HepG2 (cell line): ENCODE data around the gene GP1BA. TPM values are rescaled to one million over a fixed set of nuclear protein-coding genes. Genes with fewer than 3 reads are reported as not detected.

Experiments
- ASH2L ChIP-seq: fragments of 300-600, 200-600 bp; sonication (generic); IDR thresholded peaks from 2 replicates; pipeline ENCODE4 v1.7.0; 2017; ENCODE audit warnings: low read depth, mild to moderate bottlenecking, moderate library complexity, mixed read lengths, low read length; ENCODE audit not compliant: insufficient read length
- GATA4 ChIP-seq: sonication (generic); IDR thresholded peaks from 2 replicates; pipeline ENCODE4 v1.6.1; 2016; ENCODE audit warnings: antibody characterized with exemption, low read depth, borderline replicate concordance
- KLF15 ChIP-seq: sonication (generic); formaldehyde crosslinking; IDR thresholded peaks from 2 replicates; pipeline ENCODE4 v1.8.1; 2023; ENCODE audit warnings: borderline replicate concordance, mild to moderate bottlenecking, inconsistent platforms, missing genetic modification reagents, mixed read lengths
- NFIC ChIP-seq: IDR thresholded peaks from 2 replicates; pipeline ENCODE4 v1.6.1; 2012; ENCODE audit warnings: mild to moderate bottlenecking, low read length, inconsistent platforms
- PRMT3 ChIP-seq: sonication (generic); formaldehyde crosslinking; IDR thresholded peaks from 2 replicates; pipeline ENCODE4 v1.8.1; 2022; ENCODE audit warnings: low read depth, mild to moderate bottlenecking, moderate library complexity, missing genetic modification reagents, borderline replicate concordance
- REPIN1 ChIP-seq: sonication (generic); formaldehyde crosslinking; IDR thresholded peaks from 2 replicates; pipeline ENCODE4 v1.8.0; 2022; ENCODE audit warnings: missing genetic modification reagents, low read depth, mild to moderate bottlenecking, borderline replicate concordance
- SNAI1 ChIP-seq: sonication (generic); formaldehyde crosslinking; IDR thresholded peaks from 2 replicates; pipeline ENCODE4 v1.5.0; 2020; ENCODE audit warnings: mild to moderate bottlenecking, missing genetic modification reagents, borderline replicate concordance
- ZFP36L2 ChIP-seq: sonication (generic); formaldehyde crosslinking; IDR thresholded peaks from 2 replicates; pipeline ENCODE4 v1.4.0; 2020; ENCODE audit warnings: missing genetic modification reagents
- ZFX ChIP-seq: sonication (generic); formaldehyde crosslinking; IDR thresholded peaks from 2 replicates; pipeline ENCODE4 v1.4.0; 2020; ENCODE audit warnings: mild to moderate bottlenecking, low read depth, missing genetic modification reagents, moderate library complexity
- ZNF547 ChIP-seq: sonication (generic); formaldehyde crosslinking; IDR thresholded peaks from 2 replicates; pipeline ENCODE4 v1.5.1; 2020; ENCODE audit warnings: mild to moderate bottlenecking, missing genetic modification reagents
- ZNF720 ChIP-seq: sonication (generic); formaldehyde crosslinking; IDR thresholded peaks from 2 replicates; pipeline ENCODE4 v1.4.0; 2020; ENCODE audit warnings: missing genetic modification reagents
- polyA plus RNA-seq, 8 experiments: library from polyadenylated mRNA; depleted of rRNA in 3 of 8; stranded (reverse) in 7 of 8; unstranded in 1 of 8; fragments of >200 nt; fragmentation: Illumina TruSeq in 4 of 8; extraction: Trizol in 4 of 8; gene quantifications; 2 replicates each; pipeline versions ENCODE4 v1.2.1 to v1.2.3, GENCODE V29; 2011 to 2016; ENCODE audit warnings: low read depth in 4 of 8, missing spikeins in 1 of 8, mixed read lengths in 1 of 8; ENCODE audit not compliant: insufficient read depth in 1 of 8
- total RNA-seq, 5 experiments: library from RNA; depleted of rRNA; stranded (reverse); fragments of >200 nt; fragmentation: Illumina TruSeq; extraction: Trizol; gene quantifications; 2 replicates each; pipeline ENCODE4 v1.2.3, GENCODE V29; 2016; ENCODE audit warnings: low read depth in 1 of 5
- TF ChIP-seq, protein P1 (sequence below): sonication (generic); formaldehyde crosslinking; IDR thresholded peaks from 2 replicates; pipeline ENCODE4 v1.5.0; 2020; ENCODE audit warnings: missing genetic modification reagents, mild to moderate bottlenecking, borderline replicate concordance
- TF ChIP-seq, protein P2 (sequence below): sonication (generic); formaldehyde crosslinking; IDR thresholded peaks from 2 replicates; pipeline ENCODE4 v1.8.0; 2022; ENCODE audit warnings: mild to moderate bottlenecking, missing genetic modification reagents; ENCODE audit not compliant: insufficient replicate concordance
- TF ChIP-seq, protein P3 (sequence below): sonication (generic); formaldehyde crosslinking; IDR thresholded peaks from 2 replicates; pipeline ENCODE4 v1.4.0; 2020; ENCODE audit warnings: missing genetic modification reagents
- TF ChIP-seq, protein P4 (sequence below): sonication (generic); formaldehyde crosslinking; IDR thresholded peaks from 2 replicates; pipeline ENCODE4 v1.5.1; 2020; ENCODE audit warnings: missing genetic modification reagents, mild to moderate bottlenecking, borderline replicate concordance
- TF ChIP-seq, protein P5 (sequence below): sonication (generic); formaldehyde crosslinking; IDR thresholded peaks from 2 replicates; pipeline ENCODE4 v1.9.0; 2021; ENCODE audit warnings: missing genetic modification reagents, borderline replicate concordance
- TF ChIP-seq, protein P6 (sequence below): sonication (generic); formaldehyde crosslinking; IDR thresholded peaks from 2 replicates; pipeline ENCODE4 v1.4.0; 2020; ENCODE audit warnings: missing genetic modification reagents

Gene GP1BA
- total and polyA plus RNA-seq, 2 of the 13 experiments (the other 11 are each of a cell fraction or from before 2014, with no cell fraction given), result not detected

DNA sequence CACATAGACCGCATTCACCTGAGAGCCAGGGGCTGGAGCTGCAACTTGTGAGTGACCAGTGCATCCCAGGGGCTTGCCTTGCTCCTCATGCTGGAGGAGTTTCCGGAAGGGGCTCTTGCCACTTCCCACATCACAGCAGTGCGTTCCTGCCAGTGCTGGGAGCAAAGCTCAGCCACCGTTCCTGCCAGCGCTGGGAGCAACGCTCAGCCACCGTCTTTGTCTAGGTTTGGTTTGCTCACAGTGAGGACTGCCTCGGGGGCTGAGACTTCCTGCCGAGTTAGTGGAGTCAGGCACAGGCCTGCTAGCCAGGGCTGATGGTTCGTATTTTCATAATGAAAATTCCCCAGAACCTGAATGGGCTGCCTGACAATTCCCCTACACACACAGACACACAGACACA is 23.8 kb upstream of the GP1BA start (continued):
- TF ChIP-seq, protein P1, sequence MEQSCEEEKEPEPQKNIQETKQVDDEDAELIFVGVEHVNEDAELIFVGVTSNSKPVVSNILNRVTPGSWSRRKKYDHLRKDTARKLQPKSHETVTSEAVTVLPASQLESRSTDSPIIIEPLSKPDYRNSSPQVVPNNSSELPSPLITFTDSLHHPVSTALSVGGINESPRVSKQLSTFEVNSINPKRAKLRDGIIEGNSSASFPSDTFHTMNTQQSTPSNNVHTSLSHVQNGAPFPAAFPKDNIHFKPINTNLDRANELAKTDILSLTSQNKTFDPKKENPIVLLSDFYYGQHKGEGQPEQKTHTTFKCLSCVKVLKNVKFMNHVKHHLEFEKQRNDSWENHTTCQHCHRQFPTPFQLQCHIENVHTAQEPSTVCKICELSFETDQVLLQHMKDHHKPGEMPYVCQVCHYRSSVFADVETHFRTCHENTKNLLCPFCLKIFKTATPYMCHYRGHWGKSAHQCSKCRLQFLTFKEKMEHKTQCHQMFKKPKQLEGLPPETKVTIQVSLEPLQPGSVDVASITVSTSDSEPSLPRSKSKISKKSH, result no peak
- TF ChIP-seq, protein P2, sequence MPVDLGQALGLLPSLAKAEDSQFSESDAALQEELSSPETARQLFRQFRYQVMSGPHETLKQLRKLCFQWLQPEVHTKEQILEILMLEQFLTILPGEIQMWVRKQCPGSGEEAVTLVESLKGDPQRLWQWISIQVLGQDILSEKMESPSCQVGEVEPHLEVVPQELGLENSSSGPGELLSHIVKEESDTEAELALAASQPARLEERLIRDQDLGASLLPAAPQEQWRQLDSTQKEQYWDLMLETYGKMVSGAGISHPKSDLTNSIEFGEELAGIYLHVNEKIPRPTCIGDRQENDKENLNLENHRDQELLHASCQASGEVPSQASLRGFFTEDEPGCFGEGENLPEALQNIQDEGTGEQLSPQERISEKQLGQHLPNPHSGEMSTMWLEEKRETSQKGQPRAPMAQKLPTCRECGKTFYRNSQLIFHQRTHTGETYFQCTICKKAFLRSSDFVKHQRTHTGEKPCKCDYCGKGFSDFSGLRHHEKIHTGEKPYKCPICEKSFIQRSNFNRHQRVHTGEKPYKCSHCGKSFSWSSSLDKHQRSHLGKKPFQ (CRISPR knock-in tag), result no peak
- TF ChIP-seq REPIN1 (CRISPR knock-in tag) (peak; percentile 46; the same call in 1 of the 2 replicates), KLF15 (CRISPR knock-in tag) (no peak), ZFP36L2 (no peak), PRMT3 (CRISPR knock-in tag) (no peak), ZFX (CRISPR knock-in tag) (no peak; the same call in none of the 2 replicates), ZNF547 (CRISPR knock-in tag) (no peak), ASH2L (no peak), ZNF720 (CRISPR knock-in tag) (no peak), NFIC (no peak), SNAI1 (no peak), GATA4 (no peak)
- TF ChIP-seq, protein P3, sequence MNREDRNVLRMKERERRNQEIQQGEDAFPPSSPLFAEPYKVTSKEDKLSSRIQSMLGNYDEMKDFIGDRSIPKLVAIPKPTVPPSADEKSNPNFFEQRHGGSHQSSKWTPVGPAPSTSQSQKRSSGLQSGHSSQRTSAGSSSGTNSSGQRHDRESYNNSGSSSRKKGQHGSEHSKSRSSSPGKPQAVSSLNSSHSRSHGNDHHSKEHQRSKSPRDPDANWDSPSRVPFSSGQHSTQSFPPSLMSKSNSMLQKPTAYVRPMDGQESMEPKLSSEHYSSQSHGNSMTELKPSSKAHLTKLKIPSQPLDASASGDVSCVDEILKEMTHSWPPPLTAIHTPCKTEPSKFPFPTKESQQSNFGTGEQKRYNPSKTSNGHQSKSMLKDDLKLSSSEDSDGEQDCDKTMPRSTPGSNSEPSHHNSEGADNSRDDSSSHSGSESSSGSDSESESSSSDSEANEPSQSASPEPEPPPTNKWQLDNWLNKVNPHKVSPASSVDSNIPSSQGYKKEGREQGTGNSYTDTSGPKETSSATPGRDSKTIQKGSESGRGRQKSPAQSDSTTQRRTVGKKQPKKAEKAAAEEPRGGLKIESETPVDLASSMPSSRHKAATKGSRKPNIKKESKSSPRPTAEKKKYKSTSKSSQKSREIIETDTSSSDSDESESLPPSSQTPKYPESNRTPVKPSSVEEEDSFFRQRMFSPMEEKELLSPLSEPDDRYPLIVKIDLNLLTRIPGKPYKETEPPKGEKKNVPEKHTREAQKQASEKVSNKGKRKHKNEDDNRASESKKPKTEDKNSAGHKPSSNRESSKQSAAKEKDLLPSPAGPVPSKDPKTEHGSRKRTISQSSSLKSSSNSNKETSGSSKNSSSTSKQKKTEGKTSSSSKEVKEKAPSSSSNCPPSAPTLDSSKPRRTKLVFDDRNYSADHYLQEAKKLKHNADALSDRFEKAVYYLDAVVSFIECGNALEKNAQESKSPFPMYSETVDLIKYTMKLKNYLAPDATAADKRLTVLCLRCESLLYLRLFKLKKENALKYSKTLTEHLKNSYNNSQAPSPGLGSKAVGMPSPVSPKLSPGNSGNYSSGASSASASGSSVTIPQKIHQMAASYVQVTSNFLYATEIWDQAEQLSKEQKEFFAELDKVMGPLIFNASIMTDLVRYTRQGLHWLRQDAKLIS, result no peak
- TF ChIP-seq, protein P4, sequence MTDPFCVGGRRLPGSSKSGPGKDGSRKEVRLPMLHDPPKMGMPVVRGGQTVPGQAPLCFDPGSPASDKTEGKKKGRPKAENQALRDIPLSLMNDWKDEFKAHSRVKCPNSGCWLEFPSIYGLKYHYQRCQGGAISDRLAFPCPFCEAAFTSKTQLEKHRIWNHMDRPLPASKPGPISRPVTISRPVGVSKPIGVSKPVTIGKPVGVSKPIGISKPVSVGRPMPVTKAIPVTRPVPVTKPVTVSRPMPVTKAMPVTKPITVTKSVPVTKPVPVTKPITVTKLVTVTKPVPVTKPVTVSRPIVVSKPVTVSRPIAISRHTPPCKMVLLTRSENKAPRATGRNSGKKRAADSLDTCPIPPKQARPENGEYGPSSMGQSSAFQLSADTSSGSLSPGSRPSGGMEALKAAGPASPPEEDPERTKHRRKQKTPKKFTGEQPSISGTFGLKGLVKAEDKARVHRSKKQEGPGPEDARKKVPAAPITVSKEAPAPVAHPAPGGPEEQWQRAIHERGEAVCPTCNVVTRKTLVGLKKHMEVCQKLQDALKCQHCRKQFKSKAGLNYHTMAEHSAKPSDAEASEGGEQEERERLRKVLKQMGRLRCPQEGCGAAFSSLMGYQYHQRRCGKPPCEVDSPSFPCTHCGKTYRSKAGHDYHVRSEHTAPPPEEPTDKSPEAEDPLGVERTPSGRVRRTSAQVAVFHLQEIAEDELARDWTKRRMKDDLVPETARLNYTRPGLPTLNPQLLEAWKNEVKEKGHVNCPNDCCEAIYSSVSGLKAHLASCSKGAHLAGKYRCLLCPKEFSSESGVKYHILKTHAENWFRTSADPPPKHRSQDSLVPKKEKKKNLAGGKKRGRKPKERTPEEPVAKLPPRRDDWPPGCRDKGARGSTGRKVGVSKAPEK (CRISPR knock-in tag), result no peak
- TF ChIP-seq, protein P5, sequence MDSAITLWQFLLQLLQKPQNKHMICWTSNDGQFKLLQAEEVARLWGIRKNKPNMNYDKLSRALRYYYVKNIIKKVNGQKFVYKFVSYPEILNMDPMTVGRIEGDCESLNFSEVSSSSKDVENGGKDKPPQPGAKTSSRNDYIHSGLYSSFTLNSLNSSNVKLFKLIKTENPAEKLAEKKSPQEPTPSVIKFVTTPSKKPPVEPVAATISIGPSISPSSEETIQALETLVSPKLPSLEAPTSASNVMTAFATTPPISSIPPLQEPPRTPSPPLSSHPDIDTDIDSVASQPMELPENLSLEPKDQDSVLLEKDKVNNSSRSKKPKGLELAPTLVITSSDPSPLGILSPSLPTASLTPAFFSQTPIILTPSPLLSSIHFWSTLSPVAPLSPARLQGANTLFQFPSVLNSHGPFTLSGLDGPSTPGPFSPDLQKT (CRISPR knock-in tag), result no peak
- TF ChIP-seq, protein P6, sequence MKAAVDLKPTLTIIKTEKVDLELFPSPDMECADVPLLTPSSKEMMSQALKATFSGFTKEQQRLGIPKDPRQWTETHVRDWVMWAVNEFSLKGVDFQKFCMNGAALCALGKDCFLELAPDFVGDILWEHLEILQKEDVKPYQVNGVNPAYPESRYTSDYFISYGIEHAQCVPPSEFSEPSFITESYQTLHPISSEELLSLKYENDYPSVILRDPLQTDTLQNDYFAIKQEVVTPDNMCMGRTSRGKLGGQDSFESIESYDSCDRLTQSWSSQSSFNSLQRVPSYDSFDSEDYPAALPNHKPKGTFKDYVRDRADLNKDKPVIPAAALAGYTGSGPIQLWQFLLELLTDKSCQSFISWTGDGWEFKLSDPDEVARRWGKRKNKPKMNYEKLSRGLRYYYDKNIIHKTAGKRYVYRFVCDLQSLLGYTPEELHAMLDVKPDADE (CRISPR knock-in tag), result no peak
